ENCODE results near the gene TACR1.

The TACR1 gene

DNA sequence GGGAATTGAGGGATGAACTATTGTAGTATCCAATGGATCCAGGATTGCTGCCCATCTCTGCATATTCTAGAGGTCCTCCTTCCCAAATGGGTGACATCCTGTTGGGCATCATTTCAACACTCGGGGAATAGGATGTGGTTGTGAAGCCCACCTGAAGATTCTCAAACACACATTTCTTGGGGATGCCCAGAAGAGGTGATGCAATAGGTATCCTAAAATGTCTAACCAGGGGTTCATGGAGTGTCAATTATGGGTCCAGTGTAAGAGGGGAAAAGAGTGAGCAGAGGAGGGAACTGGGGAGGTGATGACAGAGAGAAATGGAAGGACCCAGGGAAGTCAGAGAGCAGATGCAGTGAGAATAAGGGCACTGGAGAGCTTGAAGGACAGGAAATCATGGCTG is 188.7 kb downstream of the TACR1 start:
- DNase-seq: no peak

DNA sequence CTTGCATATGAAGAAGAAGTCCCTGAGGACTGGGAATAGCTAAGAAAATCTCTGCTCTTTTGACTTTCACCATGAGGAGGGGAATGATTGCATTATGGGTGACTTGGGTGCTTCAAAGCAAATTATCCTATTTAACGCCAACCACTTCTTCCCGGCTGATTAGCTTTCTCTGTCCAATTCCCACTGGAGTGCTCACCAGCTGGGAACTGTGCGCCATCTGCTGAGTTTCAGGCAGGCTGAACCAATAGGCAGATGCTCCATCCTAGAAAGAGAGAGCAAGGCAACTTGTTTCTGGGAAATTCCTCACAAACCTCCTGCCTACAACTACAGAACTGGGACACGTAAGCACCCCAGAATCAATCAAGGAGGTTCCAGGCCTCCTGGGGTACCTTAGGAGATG is 191.5 kb downstream of the TACR1 start:
- no peak for DNase-seq

DNA sequence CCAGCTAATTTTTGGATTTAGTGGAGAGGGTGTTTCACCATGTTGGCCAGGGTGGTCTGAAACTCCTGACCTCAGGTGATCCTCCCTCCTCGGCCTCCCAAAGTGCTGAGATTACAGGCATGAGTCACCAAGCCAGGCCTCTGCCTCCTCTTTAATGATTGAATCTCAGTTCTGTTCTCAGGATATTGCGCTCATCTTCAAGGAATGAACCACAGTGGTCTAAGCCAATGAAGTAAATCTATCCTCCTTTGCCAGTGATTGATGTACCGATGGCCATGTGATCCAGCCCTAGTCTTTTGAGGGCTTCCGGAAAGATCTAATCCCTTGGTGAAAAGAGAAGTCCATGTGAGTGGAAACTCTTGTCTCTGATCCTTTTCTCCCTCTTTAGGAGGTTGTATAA is 192.3 kb downstream of the TACR1 start:
- DNase-seq: no peak

DNA sequence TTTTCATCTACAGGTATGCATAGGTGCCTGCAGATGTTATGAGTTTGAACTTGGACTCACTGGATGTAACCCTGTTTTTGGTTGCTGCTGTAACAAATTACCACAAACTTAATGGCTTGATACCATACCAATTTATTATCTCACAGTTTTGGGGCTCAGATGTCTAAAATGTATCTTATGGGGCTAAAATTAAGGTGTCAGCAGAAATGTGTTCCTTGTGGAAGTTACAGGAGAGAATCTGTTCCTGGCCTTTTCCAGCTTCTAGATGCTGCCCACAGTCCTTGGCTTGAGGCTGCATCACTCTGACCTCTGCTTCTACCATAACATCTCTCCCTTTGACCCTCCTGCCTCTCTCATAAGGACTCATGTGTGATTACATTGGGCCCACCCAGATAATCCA is 193.3 kb downstream of the TACR1 start:
- no peak for DNase-seq

DNA sequence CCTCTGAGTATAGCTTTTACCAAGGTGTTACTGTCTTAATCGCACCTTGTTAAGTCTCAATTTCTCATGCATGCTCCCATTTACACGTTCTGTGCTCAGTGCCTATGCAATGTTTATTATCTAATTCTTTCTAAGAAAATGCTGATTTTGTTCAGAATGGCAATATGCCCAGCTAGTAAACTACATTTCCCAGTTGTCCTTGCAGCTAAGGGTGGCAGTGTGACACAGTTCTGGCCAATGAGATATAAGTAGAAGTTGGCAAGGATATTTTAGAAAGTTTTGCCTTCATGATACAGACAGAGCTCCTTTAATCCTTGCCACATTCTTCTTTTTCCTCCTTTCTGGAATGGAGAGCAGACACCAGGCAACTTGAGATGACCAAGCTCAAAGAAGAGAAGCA is 195.5 kb downstream of the TACR1 start:
- DNase-seq: no peak

DNA sequence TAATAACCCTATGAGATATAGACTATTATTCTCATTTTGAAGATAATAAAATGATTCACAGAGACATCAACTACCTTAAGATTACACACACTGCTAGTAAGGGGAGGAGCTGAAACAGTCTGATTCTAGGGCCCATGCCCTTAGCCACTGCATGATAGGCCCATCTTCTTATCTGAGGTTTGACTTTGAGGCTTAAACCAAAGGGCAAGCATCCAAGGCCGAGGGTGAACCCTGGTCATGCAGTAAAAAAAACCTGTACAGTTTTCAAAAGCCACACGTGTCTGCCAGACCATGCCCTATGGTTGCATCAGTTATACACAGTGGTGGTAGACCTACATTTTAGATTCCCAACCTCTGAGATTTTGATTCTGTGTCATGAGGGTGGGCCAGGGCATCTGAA is 196.0 kb downstream of the TACR1 start:
- no peak for DNase-seq

DNA sequence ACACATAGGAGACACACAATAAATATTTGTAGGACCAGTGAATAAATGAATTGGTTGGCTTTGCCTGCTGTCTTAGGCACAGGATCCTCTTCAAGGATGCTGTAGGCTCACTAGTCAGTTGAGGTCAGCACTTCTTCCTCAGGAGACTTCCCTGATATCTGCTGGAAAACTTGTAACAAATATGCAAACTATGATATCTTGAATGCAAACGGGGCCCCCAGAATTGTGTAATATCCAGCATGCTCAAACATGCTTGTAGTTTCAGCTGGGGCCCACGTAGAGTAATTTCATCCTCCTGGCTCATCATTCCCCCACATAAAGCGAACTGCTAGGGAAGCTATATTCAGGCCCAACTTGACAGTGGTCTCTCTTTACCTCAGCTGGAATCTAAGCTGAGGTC is 197.3 kb downstream of the TACR1 start:
- no peak for DNase-seq

DNA sequence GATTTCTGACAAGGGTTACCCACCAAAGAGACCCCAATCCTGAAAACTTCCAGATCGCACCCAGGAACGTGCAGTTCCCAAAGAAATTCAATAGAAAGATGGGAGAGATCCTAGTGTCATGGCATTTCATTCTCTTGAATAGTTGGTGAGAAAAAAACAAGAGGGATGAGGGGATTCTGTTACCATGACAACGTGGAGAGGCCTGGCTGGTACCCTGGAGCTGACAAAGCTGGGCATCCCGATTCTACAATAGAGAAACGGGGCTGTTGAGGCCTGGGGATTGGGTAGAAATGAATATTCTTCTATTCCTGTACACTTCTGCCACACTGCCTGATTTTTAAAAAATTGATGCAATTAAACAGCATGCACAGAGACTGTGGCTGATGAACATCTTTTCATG is 199.9 kb downstream of the TACR1 start:
- no peak for DNase-seq
